GOT3 (cell line): ENCODE results near the gene DNAJB11.
"Not testable (repeated sequence)": the region's sequence is repeated elsewhere in the genome, so short reads cannot be mapped to it uniquely, and the experiment has no call there.

Source experiments
- DNase-seq: peaks from one replicate; lab custom pipeline; 2025; ENCODE audit warnings: mixed read lengths; lab: John Stamatoyannopoulos, UW

Gene DNAJB11

DNA sequence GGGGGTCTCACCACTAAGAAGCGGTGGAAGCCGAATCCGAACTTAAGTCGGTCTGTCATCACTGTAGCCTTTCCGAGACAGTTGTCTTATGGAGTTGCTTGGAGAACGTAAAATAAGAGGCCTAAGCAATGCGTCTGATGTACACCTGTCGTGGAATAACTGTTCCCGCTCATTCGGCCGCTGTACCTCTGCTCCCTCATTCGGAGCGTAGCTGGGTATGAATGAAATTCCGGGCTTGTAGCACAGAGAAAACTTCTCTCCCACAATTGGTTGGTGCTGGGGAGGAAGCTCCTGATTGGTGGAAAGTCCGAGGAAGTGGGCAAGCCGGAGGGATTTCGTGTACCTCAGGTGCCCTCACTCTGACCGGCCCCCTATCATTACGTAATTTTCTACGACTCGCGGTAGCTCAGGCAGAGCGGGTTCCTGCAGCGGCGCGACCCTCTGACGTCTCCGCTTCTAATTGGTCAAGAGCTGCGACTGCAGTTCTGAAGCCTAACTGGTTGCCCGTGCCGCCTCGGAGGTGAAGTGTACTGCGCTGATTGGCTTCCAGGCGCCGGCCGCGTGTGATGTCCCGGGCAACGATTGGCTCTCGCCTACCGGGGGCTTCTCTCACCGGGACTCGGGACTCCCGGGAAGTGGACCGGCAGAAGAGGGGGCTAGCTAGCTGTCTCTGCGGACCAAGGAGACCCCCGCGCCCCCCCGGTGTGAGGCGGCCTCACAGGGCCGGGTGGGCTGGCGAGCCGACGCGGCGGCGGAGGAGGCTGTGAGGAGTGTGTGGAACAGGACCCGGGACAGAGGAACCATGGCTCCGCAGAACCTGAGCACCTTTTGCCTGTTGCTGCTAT is at the start of gene DNAJB11:
DNAJB11 (plus strand) TSS at position 625 of the 845 bp plus-strand sequence; CDS start at position 803, 178 bp downstream.
- DNase-seq, result peak; percentile 98

DNA sequence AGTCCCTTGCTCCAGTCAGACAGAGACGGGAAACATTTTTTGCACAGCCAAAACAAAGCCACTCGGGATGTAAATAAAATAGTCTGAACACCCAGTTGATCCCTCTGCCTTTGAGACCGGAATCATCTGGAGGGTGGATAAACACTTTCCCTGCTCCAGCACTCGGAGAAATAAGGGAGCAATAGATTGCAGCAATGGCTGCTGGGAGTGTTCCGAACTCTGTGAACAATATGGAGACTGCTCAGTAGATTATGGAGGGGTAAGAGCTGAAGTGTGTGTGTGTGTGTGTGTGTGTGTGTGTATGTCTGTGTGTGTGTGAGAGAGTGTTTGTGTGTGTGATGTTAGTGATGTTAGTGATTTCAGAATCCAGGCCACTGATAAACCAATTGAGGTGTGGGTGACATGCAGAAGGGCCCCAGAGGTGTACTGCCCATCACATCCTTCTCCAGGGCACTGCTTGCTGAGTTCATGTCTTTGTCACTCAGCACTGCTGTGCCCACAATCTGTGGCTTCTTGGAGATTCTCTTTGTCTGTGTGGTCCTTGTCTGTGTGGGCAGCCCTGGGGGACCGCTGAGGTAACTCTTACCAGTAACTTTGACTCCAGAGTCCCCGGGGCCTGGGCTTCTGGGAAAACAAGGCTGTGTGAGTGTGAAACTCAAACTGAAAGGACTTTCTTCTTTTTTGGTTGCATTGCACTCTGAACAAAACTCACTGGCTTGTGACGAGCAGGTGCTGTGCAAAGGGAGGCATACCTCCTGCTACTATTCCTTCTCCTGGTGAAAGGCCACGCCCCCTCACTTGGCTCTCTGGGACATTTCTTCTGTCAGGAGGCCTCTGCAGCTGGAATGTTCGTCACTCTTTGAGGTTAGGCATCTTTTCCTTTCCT is 49.3 kb upstream of the DNAJB11 start:
- DNase-seq, result no peak

DNA sequence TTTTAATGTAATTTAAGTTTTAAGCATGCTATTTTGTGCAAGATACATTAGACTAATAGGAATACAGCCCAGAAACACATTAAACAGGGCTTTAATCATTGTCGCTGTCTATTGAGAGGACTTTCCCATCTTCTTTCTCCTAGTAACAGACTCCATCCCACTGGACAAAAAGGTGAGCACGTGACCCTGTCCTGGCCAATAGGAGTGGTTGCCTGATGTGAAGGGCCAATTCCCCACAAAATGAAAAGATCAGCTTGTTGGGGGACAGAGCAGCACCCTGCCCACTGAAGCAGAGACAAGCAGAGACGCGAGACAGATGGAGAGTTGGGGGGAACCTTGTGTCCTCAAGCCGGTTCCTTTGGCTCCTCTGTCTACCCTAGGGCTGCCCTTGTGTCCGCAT is 47.5 kb upstream of the DNAJB11 start:
- DNase-seq, result no peak

DNA sequence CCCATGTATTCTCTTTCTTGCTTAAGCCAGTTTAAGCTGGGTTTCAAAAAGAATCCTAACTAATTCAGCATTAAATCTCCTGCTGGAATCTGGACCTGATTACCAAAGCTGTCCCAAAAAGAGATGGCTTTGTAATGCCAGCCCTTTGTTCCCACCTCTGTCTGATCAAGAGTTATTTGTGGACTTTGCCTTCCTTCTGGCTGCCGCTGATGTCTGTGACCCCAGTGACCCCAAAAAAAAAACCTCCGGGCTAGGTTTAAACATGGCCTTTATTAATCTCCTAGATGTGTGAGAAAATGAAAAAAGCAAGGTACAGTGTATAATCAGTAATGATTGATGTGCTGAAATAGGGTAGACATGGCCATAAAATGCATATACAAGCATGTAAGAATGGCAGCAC is 47.1 kb upstream of the DNAJB11 start:
- DNase-seq, result no peak

DNA sequence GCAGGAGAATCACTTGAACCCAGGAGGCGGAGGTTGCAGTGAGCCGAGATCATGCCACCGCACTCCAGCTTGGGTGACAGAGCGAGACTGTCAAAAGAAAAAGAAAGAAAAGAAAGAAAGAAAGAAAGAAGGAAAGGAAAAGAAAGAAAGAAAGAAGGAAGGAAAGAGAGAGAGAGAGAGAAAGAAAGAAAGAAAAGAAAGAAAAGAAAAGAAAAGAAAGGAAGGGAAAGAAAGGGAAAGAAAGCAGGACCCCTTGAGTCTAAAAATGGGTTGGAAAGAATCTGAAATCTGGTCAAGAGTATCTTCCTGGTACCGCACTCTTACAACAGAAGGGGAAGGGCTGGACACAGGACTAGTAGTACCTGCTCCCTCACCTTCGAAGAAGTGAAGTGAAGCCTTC is 45.9 kb upstream of the DNAJB11 start:
- DNase-seq, result no peak

DNA sequence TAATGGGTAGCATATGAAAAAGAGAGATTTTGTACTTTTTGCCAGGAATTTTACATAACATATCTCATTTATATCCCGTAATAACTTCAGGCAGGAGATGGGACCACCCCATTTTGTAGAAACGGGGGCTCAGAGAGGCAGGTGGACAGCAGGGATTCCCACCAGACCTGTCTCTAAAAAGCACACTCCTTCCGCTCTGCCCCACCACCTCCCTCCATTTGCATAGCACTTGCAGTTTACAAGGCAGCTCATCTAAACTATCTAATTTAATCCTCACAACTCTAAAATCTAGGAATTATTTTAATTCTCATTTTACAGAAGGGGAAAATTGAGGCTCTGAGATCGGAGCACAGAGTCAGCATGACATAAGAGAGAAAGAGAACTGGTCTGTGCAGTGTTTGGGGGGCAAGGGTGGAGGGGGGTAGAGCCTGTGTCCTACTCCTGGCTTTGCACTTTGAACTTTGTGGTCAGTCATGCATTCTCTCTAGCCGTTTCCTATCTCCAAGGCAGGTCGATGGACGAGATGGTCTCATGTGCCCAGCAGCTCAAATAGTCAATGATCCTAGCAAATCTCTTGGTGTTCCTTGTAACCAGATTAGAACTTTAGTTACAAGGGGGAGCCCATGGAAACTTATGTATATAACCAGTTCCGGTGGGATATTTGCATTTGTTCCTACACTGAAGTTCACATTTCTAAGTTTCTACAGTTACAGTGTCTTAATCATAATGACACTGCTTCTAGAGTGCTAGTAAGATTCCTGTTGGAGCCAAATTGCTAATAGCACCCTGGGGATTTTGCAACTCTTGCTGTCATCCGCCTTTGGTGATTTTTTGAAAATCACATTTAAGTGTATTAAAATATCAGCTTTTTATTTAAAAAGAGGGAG is 44.9 kb upstream of the DNAJB11 start:
- no peak for DNase-seq

DNA sequence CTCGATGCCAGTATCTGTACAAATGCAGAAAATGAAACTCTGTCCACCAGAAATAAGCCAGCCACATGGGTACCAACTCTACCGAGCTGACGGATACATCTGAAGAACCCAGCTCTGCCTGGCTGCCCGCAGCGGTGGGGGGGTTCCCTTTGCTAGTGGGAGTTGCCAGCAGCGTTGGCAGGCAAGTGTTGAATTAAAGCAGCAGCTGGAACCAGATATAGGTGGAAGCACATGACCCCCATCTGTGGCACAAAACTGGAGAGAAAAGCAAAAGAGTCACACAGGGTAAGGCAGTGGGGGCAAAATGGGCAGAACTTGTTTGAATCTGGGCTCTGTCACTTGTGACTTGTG is 44.3 kb upstream of the DNAJB11 start:
- no peak for DNase-seq

DNA sequence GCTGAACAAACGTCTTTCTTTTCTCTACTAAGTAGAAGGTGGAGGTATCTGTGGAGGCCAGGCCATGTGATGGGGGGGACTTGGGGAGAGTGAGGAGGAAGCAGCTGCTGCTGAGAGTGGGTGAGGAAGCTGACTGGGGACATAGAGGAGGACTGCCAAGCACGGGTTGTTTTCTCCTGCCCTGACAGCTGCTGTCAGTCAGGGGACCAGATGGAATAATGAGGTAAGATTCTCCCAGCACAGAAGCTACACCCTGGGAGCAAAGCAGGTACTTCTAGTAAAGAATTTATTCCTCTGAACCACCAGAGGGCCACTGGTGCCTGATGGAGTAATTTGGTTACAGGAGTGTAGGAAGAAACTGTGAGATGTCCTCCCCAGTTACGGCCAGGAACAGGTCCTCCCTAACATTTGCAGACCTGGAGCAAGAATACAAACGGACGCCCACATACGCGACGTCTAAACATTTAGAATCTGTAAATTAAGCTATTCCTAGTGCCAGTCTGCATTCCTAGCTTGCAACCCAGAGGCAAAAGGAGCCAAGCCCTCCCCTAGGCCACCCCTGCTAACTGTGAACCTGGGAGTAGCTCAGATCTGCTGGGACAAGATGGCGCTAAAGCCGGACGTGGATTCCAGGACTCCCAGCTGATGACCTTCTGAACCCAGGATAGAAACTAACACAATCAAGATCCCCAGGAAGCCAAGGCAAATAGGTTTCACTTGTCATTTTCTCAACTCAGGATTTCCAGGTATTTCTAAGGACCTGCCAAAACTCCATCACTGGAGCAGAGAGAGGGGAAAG is 41.1 kb upstream of the DNAJB11 start:
- DNase-seq, result no peak

DNA sequence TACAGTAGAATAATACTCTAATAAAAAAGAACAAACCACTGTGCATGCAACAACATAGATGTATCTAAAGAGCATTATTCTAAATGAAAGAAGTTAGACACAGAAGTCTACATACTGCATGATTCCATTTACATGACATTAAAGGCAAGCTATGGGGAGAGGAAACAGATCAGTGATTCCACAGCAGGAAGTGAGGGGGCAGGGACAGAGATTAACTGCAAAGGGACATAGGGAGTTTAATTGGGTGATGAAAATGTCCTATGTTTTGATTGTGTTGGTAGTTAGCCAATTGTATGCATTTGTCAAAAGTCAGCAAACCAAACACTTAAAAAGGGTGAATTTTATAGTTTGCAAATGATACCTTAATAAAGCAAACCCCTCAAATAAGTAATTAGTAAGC is 40.1 kb upstream of the DNAJB11 start:
- no peak for DNase-seq

DNA sequence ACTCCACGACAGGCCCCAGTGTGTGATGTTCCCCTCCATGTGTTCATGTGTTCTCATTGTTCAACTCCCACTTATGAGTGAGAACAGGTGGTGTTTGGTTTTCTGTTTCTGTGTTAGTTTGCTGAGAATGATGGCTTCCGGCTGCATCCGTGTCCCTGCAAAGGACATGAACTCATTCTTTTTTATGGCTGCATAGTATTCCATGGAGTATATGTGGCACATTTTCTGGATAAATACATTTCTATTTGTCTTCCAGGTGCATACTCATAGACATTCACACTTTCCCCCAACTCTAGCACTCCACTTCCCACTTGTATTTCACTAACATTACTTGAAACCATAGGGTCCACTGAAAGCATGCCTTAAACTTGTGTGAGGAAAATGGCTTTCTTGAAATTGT is 38.8 kb upstream of the DNAJB11 start:
- not testable (repeated sequence) for DNase-seq

DNA sequence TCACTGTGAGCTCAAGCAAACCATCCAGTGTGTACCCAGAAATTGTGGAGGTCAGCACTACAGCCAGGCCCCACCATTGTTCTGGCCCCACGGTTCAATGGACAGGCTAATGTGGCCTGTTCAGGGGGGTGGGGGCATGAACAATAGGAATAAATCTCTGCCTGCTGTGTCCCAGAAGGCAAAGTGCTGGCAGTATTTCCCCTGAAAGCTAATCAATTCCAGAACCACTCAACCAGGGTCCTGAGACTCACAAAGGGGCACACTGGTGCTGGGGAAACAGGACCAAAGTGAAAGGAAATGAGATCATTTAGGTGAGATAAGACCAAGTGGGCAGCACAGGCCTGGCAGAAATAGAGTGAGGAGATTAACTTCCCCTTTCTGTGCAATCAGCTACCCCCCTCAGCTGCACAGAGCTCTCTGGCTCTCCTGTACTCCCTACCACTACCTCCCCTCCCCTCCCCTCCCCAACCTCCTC is 37.9 kb upstream of the DNAJB11 start:
- DNase-seq, result no peak

DNA sequence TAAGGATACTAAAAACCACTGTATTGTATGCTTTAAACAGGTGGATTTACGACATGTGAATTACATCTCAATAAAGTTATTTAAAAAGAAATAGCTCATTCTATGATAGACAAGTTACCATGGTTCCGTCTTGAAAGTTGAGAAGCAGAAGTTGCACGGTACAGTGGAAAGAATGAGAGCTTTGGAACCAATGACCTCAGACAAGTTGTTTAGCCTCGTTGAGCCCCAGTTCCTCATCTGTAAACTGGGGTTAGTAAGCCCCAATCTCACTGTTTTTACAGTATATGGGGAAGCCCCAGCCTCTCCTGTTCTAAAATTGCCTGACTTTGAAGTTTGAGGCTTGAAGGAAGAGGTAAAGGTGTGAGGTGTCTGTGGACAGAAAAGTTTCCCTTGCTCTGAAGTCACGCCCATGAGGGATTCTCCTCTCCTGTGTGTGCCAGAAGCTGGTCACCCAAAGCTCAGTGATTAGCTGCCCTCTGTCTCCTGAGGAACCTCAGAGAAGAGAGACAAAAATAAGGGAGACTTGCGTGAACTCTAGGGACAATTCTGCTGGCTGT is 36.3 kb upstream of the DNAJB11 start:
- no peak for DNase-seq

DNA sequence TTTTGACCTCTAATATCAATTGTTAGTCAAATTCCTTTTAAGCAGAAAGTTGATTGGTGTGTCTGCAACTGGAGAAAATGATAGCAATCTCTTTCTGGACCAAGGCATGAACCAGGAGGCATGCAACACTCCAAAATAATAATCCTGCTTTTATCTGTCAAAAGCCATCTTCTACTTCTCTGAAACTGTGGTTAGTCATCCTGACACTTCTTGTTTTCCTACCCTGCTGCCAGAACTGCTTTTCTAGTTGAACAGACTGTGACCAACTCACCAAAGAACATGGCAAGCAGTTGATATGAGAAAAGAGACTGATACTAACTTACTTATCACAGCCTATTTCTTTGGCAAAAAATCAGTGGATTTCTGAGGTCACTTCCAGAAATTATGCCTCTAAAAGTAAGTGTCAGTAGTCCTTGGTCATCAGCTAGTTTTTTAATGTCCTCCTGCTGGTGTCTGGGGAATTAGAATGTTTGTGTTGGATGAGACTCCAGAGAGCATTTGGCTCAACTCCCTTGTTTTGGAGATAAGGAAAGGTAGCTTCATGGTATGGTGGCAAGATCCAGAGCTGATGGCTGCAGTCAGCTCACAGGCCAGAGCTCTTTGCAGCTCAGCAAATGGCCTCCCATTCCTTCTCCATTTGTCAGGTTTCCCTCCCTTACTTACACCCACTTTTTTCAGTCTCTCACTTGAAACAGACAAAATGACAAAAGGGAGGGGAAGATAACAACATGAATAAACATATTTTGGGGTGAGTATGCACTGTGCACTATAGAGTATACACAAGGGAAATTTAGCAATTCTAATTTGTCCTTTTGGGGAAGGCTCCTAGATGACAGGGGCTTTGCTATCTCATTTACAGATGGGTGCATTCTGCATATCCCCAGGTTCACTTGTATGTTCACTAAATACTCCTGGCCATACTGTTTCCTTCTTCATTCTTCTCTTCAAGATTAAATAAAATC is 33.4 kb upstream of the DNAJB11 start:
- DNase-seq, result no peak

DNA sequence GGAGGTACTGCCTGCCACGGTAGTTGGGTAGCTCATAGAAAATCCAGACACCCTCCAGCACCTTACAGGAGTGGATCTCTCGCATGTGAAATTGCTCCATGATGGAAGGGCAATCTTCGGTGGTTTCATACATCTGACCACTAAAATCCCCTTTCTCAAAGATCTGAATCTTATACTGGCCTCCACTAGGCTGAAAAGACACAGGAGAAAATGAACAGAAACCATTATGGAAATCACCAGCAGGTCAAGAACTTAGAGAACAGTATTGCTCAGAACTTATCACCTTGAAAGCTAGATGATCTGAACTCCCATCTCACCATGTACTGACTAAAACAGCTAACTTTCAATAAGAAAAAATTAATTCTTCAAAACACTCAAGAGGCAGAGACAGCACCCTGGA is 31.7 kb upstream of the DNAJB11 start:
- DNase-seq, result no peak

DNA sequence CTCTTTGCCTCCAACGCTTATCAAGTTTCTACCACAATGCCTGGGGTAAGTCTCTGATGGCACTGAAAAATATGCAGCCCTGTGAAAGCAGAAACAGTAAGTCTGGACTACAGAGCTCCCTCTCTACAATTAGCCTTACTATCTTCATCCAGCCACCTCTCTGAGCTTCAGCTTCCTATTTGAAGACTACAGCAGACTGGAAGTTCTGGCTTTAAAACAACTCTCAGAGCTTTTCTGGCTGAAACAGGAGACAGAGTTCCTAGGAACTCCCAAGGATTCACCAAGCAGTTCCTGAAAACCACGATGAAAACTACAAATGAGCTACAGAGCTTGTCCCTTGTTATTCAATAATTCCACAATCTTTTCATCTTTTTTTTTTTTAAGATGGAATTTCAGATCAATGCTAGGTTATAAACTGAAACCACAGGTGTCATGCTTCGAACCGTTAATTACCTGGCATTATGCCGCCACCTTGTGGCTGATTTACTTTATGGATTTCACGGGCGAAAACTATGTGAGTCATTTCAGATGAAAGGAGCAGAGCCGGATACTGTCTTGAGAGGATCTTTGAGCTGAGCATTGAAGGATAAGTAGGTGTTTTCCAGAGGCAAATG is 30.2 kb upstream of the DNAJB11 start:
- no peak for DNase-seq

DNA sequence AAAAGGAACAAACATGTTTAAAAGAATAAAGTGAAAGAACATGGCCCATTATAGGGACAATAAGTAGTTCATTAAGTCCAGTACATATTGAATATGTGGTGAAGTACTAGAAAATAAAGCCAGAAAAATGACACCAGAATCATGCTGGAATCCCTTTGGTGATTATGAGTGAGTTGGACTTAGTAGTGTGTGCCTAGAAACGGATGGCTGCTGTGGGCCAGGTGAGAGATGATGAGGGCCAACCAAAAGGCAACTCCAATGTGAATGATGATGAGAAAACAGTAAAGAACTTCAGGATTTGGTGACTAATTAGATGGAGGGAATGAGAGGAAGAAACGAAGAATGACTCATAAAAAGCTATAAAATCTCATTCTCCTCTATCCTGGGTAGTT is 29.7 kb upstream of the DNAJB11 start:
- DNase-seq, result no peak

DNA sequence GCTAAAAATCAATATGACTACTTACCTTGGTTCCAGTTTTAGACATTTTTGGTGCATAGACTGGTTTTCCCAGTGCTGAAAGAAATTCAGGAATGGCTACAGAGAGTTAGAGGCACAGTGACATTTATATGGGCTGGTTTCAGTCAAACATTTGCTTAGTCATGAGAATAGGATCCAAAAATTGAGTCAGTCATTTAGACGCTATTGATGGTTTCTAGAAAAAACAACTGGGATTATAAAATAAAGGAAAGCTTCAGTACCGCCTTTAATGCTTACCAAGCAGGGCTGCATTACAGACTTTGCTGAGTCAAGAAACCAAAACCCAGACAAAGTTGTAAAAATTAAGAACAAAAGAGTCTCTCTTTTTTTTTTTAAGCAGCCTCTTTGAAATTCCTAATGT is 26.2 kb upstream of the DNAJB11 start, which contains the start of gene CRYGS:
CRYGS (minus strand) TSS at position 100 of the 400 bp plus-strand sequence; CDS start at position 46, 54 bp downstream.
- DNase-seq, result no peak

DNA sequence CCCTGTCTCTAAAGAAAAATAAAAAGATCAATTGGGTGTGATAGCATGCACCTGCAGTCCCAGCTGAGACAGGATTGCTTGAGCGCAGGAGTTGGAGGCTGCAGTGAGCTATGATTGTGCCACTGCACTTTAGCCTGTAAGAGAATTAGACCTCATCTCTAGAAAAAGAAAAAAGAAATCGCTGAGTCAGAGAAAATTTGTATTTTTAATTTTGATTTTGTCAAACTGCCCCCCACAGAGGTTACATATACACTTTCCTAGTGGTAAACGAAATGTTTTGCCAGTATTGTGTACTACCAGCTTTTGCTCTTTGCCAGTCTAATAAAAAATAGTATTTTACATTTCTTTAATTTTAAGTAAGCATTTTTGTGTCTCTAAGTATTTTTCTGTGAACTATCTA is 21.0 kb upstream of the DNAJB11 start:
- no peak for DNase-seq

DNA sequence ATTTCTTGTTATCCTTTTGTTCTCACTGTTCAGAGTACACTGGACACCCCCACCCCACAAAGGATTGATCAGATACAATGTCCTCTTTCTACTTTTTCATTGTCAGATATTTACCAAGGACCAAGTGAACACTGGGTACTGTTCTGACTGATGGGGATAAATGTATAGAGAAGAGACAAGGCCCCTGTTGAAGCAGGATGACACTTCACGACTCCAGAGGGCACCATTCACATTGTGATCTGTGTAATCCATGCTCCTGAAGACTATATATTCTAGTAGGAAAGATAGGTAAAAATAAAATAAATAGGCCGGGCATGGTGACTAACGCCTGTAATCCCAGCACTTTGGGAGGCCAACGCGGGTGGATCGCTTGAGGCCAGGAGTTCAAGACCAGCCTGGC is 19.1 kb upstream of the DNAJB11 start:
- DNase-seq, result no peak
